ENCODE results near the gene BECN2. TPM values are rescaled to one million over a fixed set of nuclear protein-coding genes. Genes with fewer than 3 reads are reported as not detected.

BECN2 gene, protein sequence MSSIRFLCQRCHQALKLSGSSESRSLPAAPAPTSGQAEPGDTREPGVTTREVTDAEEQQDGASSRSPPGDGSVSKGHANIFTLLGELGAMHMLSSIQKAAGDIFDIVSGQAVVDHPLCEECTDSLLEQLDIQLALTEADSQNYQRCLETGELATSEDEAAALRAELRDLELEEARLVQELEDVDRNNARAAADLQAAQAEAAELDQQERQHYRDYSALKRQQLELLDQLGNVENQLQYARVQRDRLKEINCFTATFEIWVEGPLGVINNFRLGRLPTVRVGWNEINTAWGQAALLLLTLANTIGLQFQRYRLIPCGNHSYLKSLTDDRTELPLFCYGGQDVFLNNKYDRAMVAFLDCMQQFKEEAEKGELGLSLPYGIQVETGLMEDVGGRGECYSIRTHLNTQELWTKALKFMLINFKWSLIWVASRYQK
- polyA plus RNA-seq (2013, experiment 1 of 2): not detected
- not detected for polyA plus RNA-seq (2013, experiment 2 of 2)

- no peak within 1 kb of the TSS for H3K4me3 ChIP-seq (ENCODE audit: insufficient read depth in 1 of 2, low read depth in 1 of 2, low read length in 2 of 2)
- no peak within 1 kb of the TSS for H2AFZ ChIP-seq (ENCODE audit: low read depth, low read length)
- H3K4ac ChIP-seq (ENCODE audit: low read depth in 1 of 2, low read length in 2 of 2): no peak within 1 kb of the TSS
- H3K9me3 ChIP-seq (ENCODE audit: control insufficient read depth, low read length): no peaks in the 10 kb centered on the region
- H2AK5ac ChIP-seq (ENCODE audit: low read length, severe bottlenecking): no peak within 1 kb of the TSS
- H3K27me3 ChIP-seq (ENCODE audit: control insufficient read depth in 1 of 2, insufficient read depth in 1 of 2, low read length in 2 of 2): no peaks in the 10 kb centered on the region
- H2BK5ac ChIP-seq (ENCODE audit: low read depth, low read length, poor library complexity, severe bottlenecking): no peak within 1 kb of the TSS
- H3K18ac ChIP-seq (ENCODE audit: low read depth in 1 of 2, low read length in 2 of 2): no peak within 1 kb of the TSS
- 88% methylated on average over 33 of the region's 33 CpGs for WGBS
- no peak within 1 kb of the TSS for H3K9ac ChIP-seq (ENCODE audit: low read length)
- no peak within 1 kb of the TSS for H2BK12ac ChIP-seq (ENCODE audit: low read length in 2 of 2)
- no peak within 1 kb of the TSS for H2BK15ac ChIP-seq (ENCODE audit: low read depth, poor library complexity, severe bottlenecking)
- H3K79me1 ChIP-seq (replicated peaks; ENCODE audit: low read length, poor library complexity, severe bottlenecking): no peaks in the 10 kb centered on the region
- DNase-seq: no peak
- H3K14ac ChIP-seq (ENCODE audit: low read length in 2 of 2): no peak within 1 kb of the TSS
- no peak within 1 kb of the TSS for H3K23ac ChIP-seq (ENCODE audit: low read length in 2 of 2)
- no peak within 1 kb of the TSS for H3K4me2 ChIP-seq (ENCODE audit: low read length, poor library complexity, severe bottlenecking)
- peaks cover 1% of the 10 kb centered on the region for H3K4me1 ChIP-seq (ENCODE audit: control insufficient read depth, insufficient read depth, low read depth, low read length)
- no peak within 1 kb of the TSS for H2BK120ac ChIP-seq (ENCODE audit: low read depth, low read length)
- no peak within 1 kb of the TSS for H3K27ac ChIP-seq (ENCODE audit: low read length, poor library complexity, severe bottlenecking)
- no peaks in the 10 kb centered on the region for H3K36me3 ChIP-seq (ENCODE audit: control insufficient read depth in 1 of 2, insufficient read depth in 2 of 2, low read depth in 1 of 2, low read length in 2 of 2)
- no peak within 1 kb of the TSS for H4K91ac ChIP-seq (ENCODE audit: low read length)
- no peak within 1 kb of the TSS for H4K8ac ChIP-seq (ENCODE audit: low read length)
Observed at GRCh38 chr1:241957692-241958494, at the start of gene BECN2. BECN2 (plus strand) TSS chr1:241957767; CDS start chr1:241957767, 0 bp downstream.

- Histone ChIP-seq H3K4ac (ENCODE audit: low read depth in 1 of 2, low read length in 2 of 2) (no peak overlapping the region), H2BK12ac (ENCODE audit: low read length in 2 of 2) (no peak overlapping the region), H3K4me3 (ENCODE audit: insufficient read depth in 1 of 2, low read depth in 1 of 2, low read length in 2 of 2) (no peak overlapping the region), H2BK5ac (ENCODE audit: low read depth, low read length, poor library complexity, severe bottlenecking) (no peak overlapping the region), H2AFZ (ENCODE audit: low read depth, low read length) (no peak overlapping the region), H3K27me3 (ENCODE audit: control insufficient read depth in 1 of 2, insufficient read depth in 1 of 2, low read length in 2 of 2) (no peaks in the 10 kb centered on the region), H4K91ac (ENCODE audit: low read length) (no peak overlapping the region), H2AK5ac (ENCODE audit: low read length, severe bottlenecking) (no peak overlapping the region), H2BK120ac (ENCODE audit: low read depth, low read length) (no peak overlapping the region), H3K4me1 (ENCODE audit: control insufficient read depth, insufficient read depth, low read depth, low read length) (peaks cover 2% of the 10 kb centered on the region), H3K36me3 (ENCODE audit: control insufficient read depth in 1 of 2, insufficient read depth in 2 of 2, low read depth in 1 of 2, low read length in 2 of 2) (no peaks in the 10 kb centered on the region), H3K27ac (ENCODE audit: low read length, poor library complexity, severe bottlenecking) (no peak overlapping the region), H3K18ac (ENCODE audit: low read depth in 1 of 2, low read length in 2 of 2) (no peak overlapping the region), H4K8ac (ENCODE audit: low read length) (no peak overlapping the region), H3K4me2 (ENCODE audit: low read length, poor library complexity, severe bottlenecking) (no peak overlapping the region), H3K9me3 (ENCODE audit: control insufficient read depth, low read length) (no peaks in the 10 kb centered on the region), H2BK15ac (ENCODE audit: low read depth, poor library complexity, severe bottlenecking) (no peak overlapping the region), H3K23ac (ENCODE audit: low read length in 2 of 2) (no peak overlapping the region), H3K9ac (ENCODE audit: low read length) (no peak overlapping the region), H3K14ac (ENCODE audit: low read length in 2 of 2) (peak overlapping the region in 1 of 2 experiments; percentile 70), H3K79me1 (replicated peaks; ENCODE audit: low read length, poor library complexity, severe bottlenecking) (no peaks in the 10 kb centered on the region)
- no peak for DNase-seq
- WGBS: 98% methylated on average over 7 of the region's 7 CpGs
Observed at GRCh38 chr1:241916196-241916595, 41.4 kb upstream of the BECN2 start.

DNA sequence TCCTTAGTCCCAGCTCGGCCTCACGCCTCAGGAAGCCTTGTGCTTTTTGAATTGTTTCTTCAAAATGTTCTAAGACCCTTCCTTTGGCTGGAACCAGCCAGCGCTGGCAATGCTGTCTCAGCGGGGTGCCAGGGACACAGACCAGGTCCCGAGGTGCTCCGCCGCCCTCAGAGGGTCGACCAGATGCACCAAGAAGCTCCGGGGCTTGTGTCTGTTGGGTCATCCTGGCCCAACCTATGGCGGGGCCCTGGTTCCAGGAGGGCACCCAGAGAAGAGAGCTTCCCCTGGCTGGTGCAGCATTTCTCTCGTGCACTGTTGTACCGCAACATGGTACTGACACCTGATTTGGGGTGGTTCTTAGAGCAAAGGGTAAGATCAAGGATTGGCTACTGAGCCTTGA is 40.1 kb upstream of the BECN2 start:
- no peaks in the 10 kb centered on the region for H3K36me3 ChIP-seq (ENCODE audit: control insufficient read depth in 1 of 2, insufficient read depth in 2 of 2, low read depth in 1 of 2, low read length in 2 of 2)
- H3K27me3 ChIP-seq (ENCODE audit: control insufficient read depth in 1 of 2, insufficient read depth in 1 of 2, low read length in 2 of 2): no peaks in the 10 kb centered on the region
- no peak overlapping the region for H4K8ac ChIP-seq (ENCODE audit: low read length)
- H4K91ac ChIP-seq (ENCODE audit: low read length): no peak overlapping the region
- H2BK5ac ChIP-seq (ENCODE audit: low read depth, low read length, poor library complexity, severe bottlenecking): no peak overlapping the region
- H3K4ac ChIP-seq (ENCODE audit: low read depth in 1 of 2, low read length in 2 of 2): no peak overlapping the region
- 92% methylated on average over 12 of the region's 12 CpGs for WGBS
- no peak overlapping the region for H3K9ac ChIP-seq (ENCODE audit: low read length)
- H3K27ac ChIP-seq (ENCODE audit: low read length, poor library complexity, severe bottlenecking): no peak overlapping the region
- no peak overlapping the region for H3K23ac ChIP-seq (ENCODE audit: low read length in 2 of 2)
- no peak overlapping the region for H3K18ac ChIP-seq (ENCODE audit: low read depth in 1 of 2, low read length in 2 of 2)
- DNase-seq: no peak
- H2BK12ac ChIP-seq (ENCODE audit: low read length in 2 of 2): no peak overlapping the region
- H3K4me2 ChIP-seq (ENCODE audit: low read length, poor library complexity, severe bottlenecking): no peak overlapping the region
- H2AK5ac ChIP-seq (ENCODE audit: low read length, severe bottlenecking): no peak overlapping the region
- no peaks in the 10 kb centered on the region for H3K79me1 ChIP-seq (replicated peaks; ENCODE audit: low read length, poor library complexity, severe bottlenecking)
- H3K4me1 ChIP-seq (ENCODE audit: control insufficient read depth, insufficient read depth, low read depth, low read length): peaks cover 2% of the 10 kb centered on the region
- H3K9me3 ChIP-seq (ENCODE audit: control insufficient read depth, low read length): no peaks in the 10 kb centered on the region
- no peak overlapping the region for H2BK120ac ChIP-seq (ENCODE audit: low read depth, low read length)
- peak overlapping the region in 1 of 2 experiments; percentile 75 for H3K14ac ChIP-seq (ENCODE audit: low read length in 2 of 2)
- H2BK15ac ChIP-seq (ENCODE audit: low read depth, poor library complexity, severe bottlenecking): no peak overlapping the region
- no peak overlapping the region for H2AFZ ChIP-seq (ENCODE audit: low read depth, low read length)
- no peak overlapping the region for H3K4me3 ChIP-seq (ENCODE audit: insufficient read depth in 1 of 2, low read depth in 1 of 2, low read length in 2 of 2)

DNA sequence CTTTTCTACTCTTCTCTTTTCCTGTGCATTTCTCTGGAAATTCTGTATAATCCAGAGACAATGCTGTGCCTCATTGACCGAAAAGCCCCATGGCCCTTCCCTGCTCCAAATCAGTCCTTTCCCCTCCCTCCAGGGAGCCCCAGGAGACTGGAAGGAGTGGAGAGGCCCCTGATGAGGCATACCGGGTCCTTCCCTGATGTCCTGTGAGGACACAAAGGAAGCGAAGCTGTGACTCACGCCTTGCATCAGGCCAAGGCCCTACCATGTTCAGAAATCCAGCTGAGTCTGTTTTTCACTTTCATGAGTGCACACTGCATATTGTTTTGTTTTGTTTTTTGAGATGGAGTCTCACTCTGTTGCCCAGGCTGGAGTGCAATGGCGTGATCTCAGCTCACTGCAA is 38.7 kb upstream of the BECN2 start:
- Histone ChIP-seq H4K91ac (ENCODE audit: low read length) (no peak overlapping the region), H3K4me2 (ENCODE audit: low read length, poor library complexity, severe bottlenecking) (no peak overlapping the region), H3K9ac (ENCODE audit: low read length) (peak overlapping the region; percentile 81), H2BK12ac (ENCODE audit: low read length in 2 of 2) (no peak overlapping the region), H3K9me3 (ENCODE audit: control insufficient read depth, low read length) (no peaks in the 10 kb centered on the region), H2BK120ac (ENCODE audit: low read depth, low read length) (no peak overlapping the region), H3K18ac (ENCODE audit: low read depth in 1 of 2, low read length in 2 of 2) (no peak overlapping the region), H3K27me3 (ENCODE audit: control insufficient read depth in 1 of 2, insufficient read depth in 1 of 2, low read length in 2 of 2) (no peaks in the 10 kb centered on the region), H3K36me3 (ENCODE audit: control insufficient read depth in 1 of 2, insufficient read depth in 2 of 2, low read depth in 1 of 2, low read length in 2 of 2) (no peaks in the 10 kb centered on the region), H3K4ac (ENCODE audit: low read depth in 1 of 2, low read length in 2 of 2) (no peak overlapping the region), H3K14ac (ENCODE audit: low read length in 2 of 2) (no peak overlapping the region), H2AFZ (ENCODE audit: low read depth, low read length) (peak overlapping the region; percentile 88), H4K8ac (ENCODE audit: low read length) (no peak overlapping the region), H3K79me1 (replicated peaks; ENCODE audit: low read length, poor library complexity, severe bottlenecking) (no peaks in the 10 kb centered on the region), H3K4me1 (ENCODE audit: control insufficient read depth, insufficient read depth, low read depth, low read length) (peaks cover 2% of the 10 kb centered on the region), H2BK5ac (ENCODE audit: low read depth, low read length, poor library complexity, severe bottlenecking) (no peak overlapping the region), H2AK5ac (ENCODE audit: low read length, severe bottlenecking) (no peak overlapping the region), H3K23ac (ENCODE audit: low read length in 2 of 2) (no peak overlapping the region), H3K4me3 (ENCODE audit: insufficient read depth in 1 of 2, low read depth in 1 of 2, low read length in 2 of 2) (peak overlapping the region in 1 of 2 experiments; percentile 52), H2BK15ac (ENCODE audit: low read depth, poor library complexity, severe bottlenecking) (no peak overlapping the region), H3K27ac (ENCODE audit: low read length, poor library complexity, severe bottlenecking) (no peak overlapping the region)
- WGBS: 58% methylated on average over 4 of the region's 5 CpGs
- DNase-seq: peak; percentile 66
